SK-N-SH (cell line): ENCODE measurements around the gene PLCB1. TPM values are rescaled to one million over a fixed set of nuclear protein-coding genes. Genes with fewer than 3 reads are reported as not detected.

Source experiments
- CTCF ChIA-PET: fragments of 300-600, 350-600 bp; formaldehyde crosslinking; extraction: SDS; loops from one replicate; lab custom pipeline; 2021; lab: Yijun Ruan, JAX
- POLR2A ChIA-PET: fragments of 350-600 bp; sonication (Branson Sonifier 250); formaldehyde crosslinking; extraction: SDS; loops from one replicate; lab custom pipeline; 2020; ENCODE audit warnings: antibody characterized with exemption, inconsistent platforms; lab: Yijun Ruan, JAX
- DNase-seq: peaks from one replicate; pipeline ENCODE4 v3.0.0; 2012
- H2AFZ ChIP-seq: fragments of 200-600 bp; sonication (generic); 2 replicates; pipeline ENCODE4 v1.8.1; 2016; ENCODE audit warnings: antibody characterized with exemption, mild to moderate bottlenecking, low read depth
- H3F3A ChIP-seq: fragments of 200-600 bp; sonication (generic); replicated peaks from 2 replicates; pipeline ENCODE3; 2016; ENCODE audit warnings: antibody characterized with exemption, mild to moderate bottlenecking; ENCODE audit not compliant: insufficient read depth
- H3K27ac ChIP-seq, 2 experiments: fragments of 200-500 bp in 1 of 2; fragments of 200-600 bp in 1 of 2; sonication (Bioruptor generic) in 1 of 2; sonication (generic), shearing (Covaris generic) in 1 of 2; 2 replicates each; pipeline versions ENCODE4 v1.5.1 to v1.6.1; 2014 to 2016; ENCODE audit warnings: low read depth in 2 of 2, inconsistent platforms in 1 of 2, low read length in 1 of 2, mild to moderate bottlenecking in 1 of 2, mixed read lengths in 1 of 2
- H3K27me3 ChIP-seq: fragments of 200-600 bp; sonication (generic), shearing (Covaris generic); 2 replicates; pipeline ENCODE4 v1.6.1; 2016; ENCODE audit warnings: mixed run types; ENCODE audit not compliant: insufficient read depth
- H3K36me3 ChIP-seq, 2 experiments: fragments of 200-500 bp in 1 of 2; fragments of 200-600 bp in 1 of 2; sonication (Bioruptor generic) in 1 of 2; sonication (generic) in 1 of 2; replicated peaks in 1 of 2; 2 replicates each; pipeline versions ENCODE3 to v1.5.1; 2014 to 2016; ENCODE audit warnings: low read length in 1 of 2, mild to moderate bottlenecking in 1 of 2; ENCODE audit not compliant: insufficient read depth in 2 of 2, control insufficient read depth in 1 of 2
- H3K4me1 ChIP-seq, 2 experiments: fragments of 200-500 bp in 1 of 2; fragments of 200-600 bp in 1 of 2; sonication (Bioruptor generic) in 1 of 2; sonication (generic), shearing (Covaris generic) in 1 of 2; 2 replicates each; pipeline versions ENCODE4 v1.5.1 to v1.6.1; 2014 to 2016; ENCODE audit warnings: low read depth in 1 of 2, low read length in 1 of 2, mixed run types in 1 of 2; ENCODE audit not compliant: insufficient read depth in 2 of 2, control insufficient read depth in 1 of 2
- H3K4me2 ChIP-seq: fragments of 200-600 bp; sonication (generic), shearing (Covaris generic); 2 replicates; pipeline ENCODE4 v1.6.1; 2017; ENCODE audit warnings: mixed run types
- H3K4me3 ChIP-seq, 2 experiments: fragments of 200-500 bp in 1 of 2; fragments of 200-600 bp in 1 of 2; sonication (Bioruptor generic) in 1 of 2; sonication (generic), shearing (Covaris generic) in 1 of 2; 2 replicates each; pipeline versions ENCODE4 v1.5.1 to v1.8.1; 2014 to 2016; ENCODE audit warnings: low read depth in 2 of 2, inconsistent platforms in 1 of 2, low read length in 1 of 2, mild to moderate bottlenecking in 1 of 2, mixed read lengths in 1 of 2, moderate library complexity in 1 of 2
- H3K79me2 ChIP-seq: fragments of 200-600 bp; sonication (generic); 2 replicates; pipeline ENCODE4 v1.8.1; 2017; ENCODE audit warnings: mild to moderate bottlenecking; ENCODE audit not compliant: insufficient read depth
- H3K9ac ChIP-seq: fragments of 200-600 bp; sonication (generic); 2 replicates; pipeline ENCODE4 v1.6.1; 2017; ENCODE audit warnings: mixed run types
- H3K9me2 ChIP-seq: fragments of 200-600 bp; sonication (generic); 2 replicates; pipeline ENCODE4 v1.6.1; 2017; ENCODE audit warnings: mixed run types
- H3K9me3 ChIP-seq: fragments of 200-600 bp; sonication (generic); 2 replicates; pipeline ENCODE4 v1.6.1; 2017; ENCODE audit warnings: mixed run types, mild to moderate bottlenecking, moderate library complexity
- H4K20me1 ChIP-seq: fragments of 200-600 bp; sonication (generic); 2 replicates; pipeline ENCODE4 v1.6.1; 2017; ENCODE audit warnings: mild to moderate bottlenecking, mixed run types; ENCODE audit not compliant: insufficient read depth
- EZH2phosphoT487 ChIP-seq: fragments of 200-600 bp; sonication (generic); IDR thresholded peaks from 2 replicates; pipeline ENCODE4 v1.6.1; 2017; ENCODE audit warnings: low read depth, mixed run types, mild to moderate bottlenecking, antibody characterized with exemption, moderate library complexity, borderline replicate concordance
- IRF3 ChIP-seq: fragments of 150-350 bp; IDR thresholded peaks from 2 replicates; pipeline ENCODE4 v1.6.1; 2016; ENCODE audit warnings: mild to moderate bottlenecking, low read depth, low read length
- MEF2A ChIP-seq: IDR thresholded peaks from 2 replicates; pipeline ENCODE4 v1.4.0; 2012; ENCODE audit warnings: low read depth, borderline replicate concordance
- NFIC ChIP-seq: IDR thresholded peaks from 2 replicates; pipeline ENCODE4 v1.4.0; 2012; ENCODE audit warnings: borderline replicate concordance
- PBX3 ChIP-seq: IDR thresholded peaks from 2 replicates; pipeline ENCODE4; 2012
- POLR2AphosphoS5 ChIP-seq: IDR thresholded peaks from 2 replicates; pipeline ENCODE4 v1.6.1; 2012; ENCODE audit warnings: low read depth, low read length
- RXRA ChIP-seq: IDR thresholded peaks from 2 replicates; pipeline ENCODE4 v1.4.0; 2012; ENCODE audit warnings: low read depth, mild to moderate bottlenecking, borderline replicate concordance
- SIN3A ChIP-seq: IDR thresholded peaks from 2 replicates; pipeline ENCODE4 v1.6.1; 2012; ENCODE audit warnings: low read depth, mild to moderate bottlenecking, low read length, moderate library complexity, borderline replicate concordance
- SMC3 ChIP-seq: IDR thresholded peaks from 2 replicates; pipeline ENCODE4 v1.6.1; 2012; ENCODE audit warnings: low read depth, low read length, improper control_type of control experiment
- TEAD4 ChIP-seq: IDR thresholded peaks from 2 replicates; pipeline ENCODE4 v1.4.0; 2012; ENCODE audit warnings: mild to moderate bottlenecking, borderline replicate concordance; ENCODE audit not compliant: insufficient read depth
- WGBS: methylation state at CpG from one replicate; pipeline ENCODE4 v1.1.6; 2017; ENCODE audit warnings: low lambda C conversion rate; 5-methylcytosine and 5-hydroxymethylcytosine counted together
- polyA plus RNA-seq, 3 experiments: library from polyadenylated mRNA; depleted of rRNA; stranded (reverse); fragments of >200 nt; gene quantifications; 2 replicates each; pipeline ENCODE4 v1.2.3, GENCODE V29; 2012
- TF ChIP-seq, protein P1 (sequence below): IDR thresholded peaks from 2 replicates; pipeline ENCODE4 v1.6.1; 2012; ENCODE audit warnings: mild to moderate bottlenecking, low read depth, low read length, moderate library complexity
- TF ChIP-seq, protein P2 (sequence below): IDR thresholded peaks from 2 replicates; pipeline ENCODE4 v1.4.0; 2012; ENCODE audit warnings: low read depth, borderline replicate concordance
- TF ChIP-seq, protein P3 (sequence below): fragments of 150-350 bp; IDR thresholded peaks from 2 replicates; pipeline ENCODE4 v1.6.1; 2017; ENCODE audit warnings: antibody characterized with exemption, low read length, low read depth, borderline replicate concordance

PLCB1 gene
- polyA plus RNA-seq, 1 of the 3 experiments (the other 2 are of a cell fraction) = 10.5 TPM

DNA sequence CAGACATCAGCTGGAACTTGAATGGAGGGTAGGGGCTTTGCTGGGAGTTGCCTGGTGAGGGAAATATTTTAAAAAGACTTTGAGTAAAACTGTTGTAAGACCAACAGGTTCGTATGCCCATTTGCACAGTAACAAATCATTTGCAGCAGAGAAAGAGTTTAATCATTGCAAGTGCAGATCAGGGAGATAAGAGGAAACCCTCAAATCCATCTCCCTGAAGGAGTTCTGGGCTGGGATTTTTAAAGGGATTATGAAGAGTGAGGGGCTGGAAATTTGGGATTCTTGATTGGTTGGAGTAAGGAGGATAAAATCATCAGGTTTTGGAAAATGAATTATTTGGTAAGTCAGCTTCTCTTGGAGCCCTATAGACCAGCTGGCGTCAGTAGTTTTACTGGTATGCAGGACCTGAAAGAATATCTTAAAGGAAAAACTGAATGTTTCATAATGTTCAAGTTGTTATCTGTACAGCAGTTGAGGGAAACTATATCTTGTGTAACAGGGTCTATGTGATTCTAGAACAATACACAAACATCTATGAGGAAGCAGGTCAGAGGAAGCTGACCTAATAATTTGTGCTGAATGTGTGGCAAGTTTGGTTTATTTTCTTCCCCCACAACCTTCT is 295.5 kb downstream of the PLCB1 start:
- H3K27ac ChIP-seq = no peak overlapping the region; a peak in 1 of 4 replicates
- no peaks in the 10 kb centered on the region for H4K20me1 ChIP-seq
- peaks cover 15% of the 10 kb centered on the region for H3F3A ChIP-seq
- no peaks in the 10 kb centered on the region for H3K9me3 ChIP-seq
- ChIA-PET POLR2A (no interaction called here), CTCF (no interaction called here)
- H3K4me1 ChIP-seq = peaks cover 29 to 46% of the 10 kb centered on the region in 2 experiments
- H3K4me2 ChIP-seq = no peak overlapping the region
- no peaks in the 10 kb centered on the region for H3K9me2 ChIP-seq
- no peaks in the 10 kb centered on the region for H3K36me3 ChIP-seq
- H3K9ac ChIP-seq = no peak overlapping the region
- 66% methylated on average over 2 of the region's 2 CpGs for WGBS
- H3K79me2 ChIP-seq = peaks cover 4% of the 10 kb centered on the region; the same call in 1 of the 2 replicates
- no peak overlapping the region for H3K4me3 ChIP-seq
- no peaks in the 10 kb centered on the region for H3K27me3 ChIP-seq
- TF ChIP-seq, protein P1, sequence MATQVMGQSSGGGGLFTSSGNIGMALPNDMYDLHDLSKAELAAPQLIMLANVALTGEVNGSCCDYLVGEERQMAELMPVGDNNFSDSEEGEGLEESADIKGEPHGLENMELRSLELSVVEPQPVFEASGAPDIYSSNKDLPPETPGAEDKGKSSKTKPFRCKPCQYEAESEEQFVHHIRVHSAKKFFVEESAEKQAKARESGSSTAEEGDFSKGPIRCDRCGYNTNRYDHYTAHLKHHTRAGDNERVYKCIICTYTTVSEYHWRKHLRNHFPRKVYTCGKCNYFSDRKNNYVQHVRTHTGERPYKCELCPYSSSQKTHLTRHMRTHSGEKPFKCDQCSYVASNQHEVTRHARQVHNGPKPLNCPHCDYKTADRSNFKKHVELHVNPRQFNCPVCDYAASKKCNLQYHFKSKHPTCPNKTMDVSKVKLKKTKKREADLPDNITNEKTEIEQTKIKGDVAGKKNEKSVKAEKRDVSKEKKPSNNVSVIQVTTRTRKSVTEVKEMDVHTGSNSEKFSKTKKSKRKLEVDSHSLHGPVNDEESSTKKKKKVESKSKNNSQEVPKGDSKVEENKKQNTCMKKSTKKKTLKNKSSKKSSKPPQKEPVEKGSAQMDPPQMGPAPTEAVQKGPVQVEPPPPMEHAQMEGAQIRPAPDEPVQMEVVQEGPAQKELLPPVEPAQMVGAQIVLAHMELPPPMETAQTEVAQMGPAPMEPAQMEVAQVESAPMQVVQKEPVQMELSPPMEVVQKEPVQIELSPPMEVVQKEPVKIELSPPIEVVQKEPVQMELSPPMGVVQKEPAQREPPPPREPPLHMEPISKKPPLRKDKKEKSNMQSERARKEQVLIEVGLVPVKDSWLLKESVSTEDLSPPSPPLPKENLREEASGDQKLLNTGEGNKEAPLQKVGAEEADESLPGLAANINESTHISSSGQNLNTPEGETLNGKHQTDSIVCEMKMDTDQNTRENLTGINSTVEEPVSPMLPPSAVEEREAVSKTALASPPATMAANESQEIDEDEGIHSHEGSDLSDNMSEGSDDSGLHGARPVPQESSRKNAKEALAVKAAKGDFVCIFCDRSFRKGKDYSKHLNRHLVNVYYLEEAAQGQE = no peak
- no peak for TF ChIP-seq EZH2phosphoT487
- TF ChIP-seq PBX3 = 0 out of 2 replicates have a peak, but pooled peaks have one; percentile 22
- H2AFZ ChIP-seq = no peak overlapping the region
- no peak for DNase-seq

- no peak overlapping the region for H3K4me3 ChIP-seq
- H3K4me2 ChIP-seq = no peak overlapping the region
- no peaks in the 10 kb centered on the region for H3K9me2 ChIP-seq
- peaks cover 26% of the 10 kb centered on the region for H3F3A ChIP-seq
- no peaks in the 10 kb centered on the region for H3K27me3 ChIP-seq
- WGBS = 85% methylated on average over 3 of the region's 3 CpGs
- no peak for DNase-seq
- no peaks in the 10 kb centered on the region for H3K36me3 ChIP-seq
- H4K20me1 ChIP-seq = no peaks in the 10 kb centered on the region
- CTCF ChIA-PET = no interaction called here
- peaks cover 27 to 51% of the 10 kb centered on the region in 2 experiments for H3K4me1 ChIP-seq
- POLR2A ChIA-PET = no interaction called here
- H3K27ac ChIP-seq = no peak overlapping the region; a peak in 1 of 4 replicates
- H3K79me2 ChIP-seq = peaks cover 4% of the 10 kb centered on the region; the same call in 1 of the 2 replicates
- no peak overlapping the region for H2AFZ ChIP-seq
- H3K9ac ChIP-seq = no peak overlapping the region
- H3K9me3 ChIP-seq = no peaks in the 10 kb centered on the region
- TF ChIP-seq TEAD4 = no peak
- no peak for TF ChIP-seq EZH2phosphoT487
- TF ChIP-seq, protein P2, sequence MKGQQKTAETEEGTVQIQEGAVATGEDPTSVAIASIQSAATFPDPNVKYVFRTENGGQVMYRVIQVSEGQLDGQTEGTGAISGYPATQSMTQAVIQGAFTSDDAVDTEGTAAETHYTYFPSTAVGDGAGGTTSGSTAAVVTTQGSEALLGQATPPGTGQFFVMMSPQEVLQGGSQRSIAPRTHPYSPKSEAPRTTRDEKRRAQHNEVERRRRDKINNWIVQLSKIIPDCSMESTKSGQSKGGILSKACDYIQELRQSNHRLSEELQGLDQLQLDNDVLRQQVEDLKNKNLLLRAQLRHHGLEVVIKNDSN = no peak
- no peak for TF ChIP-seq MEF2A
- TF ChIP-seq, protein P3, sequence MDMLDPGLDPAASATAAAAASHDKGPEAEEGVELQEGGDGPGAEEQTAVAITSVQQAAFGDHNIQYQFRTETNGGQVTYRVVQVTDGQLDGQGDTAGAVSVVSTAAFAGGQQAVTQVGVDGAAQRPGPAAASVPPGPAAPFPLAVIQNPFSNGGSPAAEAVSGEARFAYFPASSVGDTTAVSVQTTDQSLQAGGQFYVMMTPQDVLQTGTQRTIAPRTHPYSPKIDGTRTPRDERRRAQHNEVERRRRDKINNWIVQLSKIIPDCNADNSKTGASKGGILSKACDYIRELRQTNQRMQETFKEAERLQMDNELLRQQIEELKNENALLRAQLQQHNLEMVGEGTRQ = no peak
- no peak for TF ChIP-seq SIN3A
- TF ChIP-seq POLR2AphosphoS5 = no peak
- TF ChIP-seq RXRA = no peak
- no peak for TF ChIP-seq NFIC
- no peak for TF ChIP-seq IRF3
- no peak for TF ChIP-seq SMC3
- TF ChIP-seq, protein P1 = no peak
Observed at GRCh38 chr20:8428988-8429387, 296.9 kb downstream of the PLCB1 start.
